DOHH2 (cell line): ENCODE data around the gene TUBB1.

ENCODE experiments used
- H3F3A ChIP-seq: fragments of 200-600 bp; sonication (generic), shearing (Covaris generic); 2 replicates; pipeline ENCODE4 v1.6.0; 2016; ENCODE audit warnings: antibody characterized with exemption, mild to moderate bottlenecking; ENCODE audit not compliant: control insufficient read depth, insufficient read depth
- H3K27ac ChIP-seq: fragments of 200-600 bp; sonication (generic); 2 replicates; pipeline ENCODE4 v1.5.1; 2014; ENCODE audit warnings: low read depth, mild to moderate bottlenecking, low read length, moderate library complexity
- H3K27me3 ChIP-seq: fragments of 200-600 bp; sonication (generic); 2 replicates; pipeline ENCODE4 v1.6.1; 2014; ENCODE audit warnings: mild to moderate bottlenecking, low read length, mixed read lengths; ENCODE audit not compliant: control insufficient read depth
- H3K36me3 ChIP-seq: fragments of 200-600 bp; sonication (generic); 2 replicates; pipeline ENCODE4 v1.6.1; 2014; ENCODE audit warnings: mild to moderate bottlenecking, low read length, moderate library complexity, mixed read lengths; ENCODE audit not compliant: control insufficient read depth
- H3K4me1 ChIP-seq: fragments of 200-600 bp; sonication (generic); 2 replicates; pipeline ENCODE4 v1.6.1; 2014; ENCODE audit warnings: mild to moderate bottlenecking, low read length, mixed read lengths; ENCODE audit not compliant: control insufficient read depth
- H3K4me2 ChIP-seq: fragments of 200-600 bp; sonication (generic); 2 replicates; pipeline ENCODE4 v1.6.0; 2014; ENCODE audit warnings: mild to moderate bottlenecking, low read length, moderate library complexity
- H3K4me3 ChIP-seq: fragments of 200-600 bp; sonication (generic); 2 replicates; pipeline ENCODE4 v1.5.1; 2014; ENCODE audit warnings: mild to moderate bottlenecking, low read length, mixed read lengths
- H3K79me2 ChIP-seq: fragments of 200-600 bp; sonication (generic); 2 replicates; pipeline ENCODE4 v1.6.1; 2014; ENCODE audit warnings: mild to moderate bottlenecking, low read length, mixed read lengths; ENCODE audit not compliant: control insufficient read depth
- H3K9me2 ChIP-seq: fragments of 200-600 bp; sonication (generic); replicated peaks from 2 replicates; pipeline ENCODE4 v1.6.1; 2014; ENCODE audit warnings: mild to moderate bottlenecking, low read length, mixed read lengths; ENCODE audit not compliant: control insufficient read depth
- H3K9me3 ChIP-seq: fragments of 200-600 bp; sonication (generic); 2 replicates; pipeline ENCODE4 v1.6.1; 2014; ENCODE audit warnings: antibody characterized with exemption, low read length, mixed read lengths; ENCODE audit not compliant: control insufficient read depth, insufficient read depth
- H4K20me1 ChIP-seq: fragments of 200-600 bp; sonication (generic); 2 replicates; pipeline ENCODE4 v1.6.0; 2014; ENCODE audit warnings: low read depth, mild to moderate bottlenecking, antibody characterized with exemption, low read length, moderate library complexity; ENCODE audit not compliant: control insufficient read depth, insufficient read depth
- CTCF ChIP-seq: fragments of 200-600 bp; sonication (generic); IDR thresholded peaks from one replicate; pipeline ENCODE4 v1.5.1; 2014; ENCODE audit warnings: antibody characterized with exemption, mild to moderate bottlenecking, low read depth, low read length; ENCODE audit not compliant: poor library complexity, severe bottlenecking
- EZH2phosphoT487 ChIP-seq: fragments of 200-600 bp; sonication (generic); IDR thresholded peaks from 2 replicates; pipeline ENCODE4 v1.6.1; 2017; ENCODE audit warnings: borderline replicate concordance, mild to moderate bottlenecking, antibody characterized with exemption, low read length, moderate library complexity, mixed read lengths

Gene TUBB1

GRCh38 chr20:59074456-59074855 is 55.2 kb downstream of the TUBB1 start:
- no peaks in the 10 kb centered on the region for H3K36me3 ChIP-seq
- H3K4me3 ChIP-seq: no peak overlapping the region
- H3K27ac ChIP-seq: no peak overlapping the region
- no peaks in the 10 kb centered on the region for H3F3A ChIP-seq
- no peaks in the 10 kb centered on the region for H3K79me2 ChIP-seq
- H4K20me1 ChIP-seq: no peaks in the 10 kb centered on the region
- no peak overlapping the region for H3K4me2 ChIP-seq
- TF ChIP-seq EZH2phosphoT487 (no peak), CTCF (no peak)
- H3K27me3 ChIP-seq: peaks cover 64% of the 10 kb centered on the region
- H3K9me2 ChIP-seq: no peaks in the 10 kb centered on the region
- peaks cover 11% of the 10 kb centered on the region for H3K4me1 ChIP-seq
- no peaks in the 10 kb centered on the region for H3K9me3 ChIP-seq

- Histone ChIP-seq H3K4me1 (peaks cover 11% of the 10 kb centered on the region), H3K36me3 (no peaks in the 10 kb centered on the region), H3K9me2 (no peaks in the 10 kb centered on the region), H4K20me1 (no peaks in the 10 kb centered on the region), H3F3A (no peaks in the 10 kb centered on the region), H3K4me3 (no peak overlapping the region), H3K9me3 (no peaks in the 10 kb centered on the region), H3K27me3 (peaks cover 57% of the 10 kb centered on the region), H3K4me2 (no peak overlapping the region), H3K79me2 (no peaks in the 10 kb centered on the region), H3K27ac (no peak overlapping the region)
- TF ChIP-seq CTCF (no peak), EZH2phosphoT487 (no peak)
These were observed 56.8 kb downstream of the TUBB1 start for GRCh38 chr20:59075934-59076508.
